ENCODE measurements around the gene STX7.

- no peak for TF ChIP-seq CTCF (IDR thresholded peaks at IDR 0.05)
- no peak for TF ChIP-seq POLR2A (IDR thresholded peaks at IDR 0.05)
Observed at GRCh38 chr6:132506461-132506860, 6.5 kb downstream of the STX7 start.

Data from uterus (tissue), 2 donors.